ENCODE results near the gene FRZB.
A peak's percentile ranks its signal among the peaks of the same experiment; 100 is the strongest.
"Not testable (repeated sequence)": the region's sequence is repeated elsewhere in the genome, so short reads cannot be mapped to it uniquely, and the experiment has no call there.

FRZB gene

GRCh38 chr2:182866461-182867406, at the start of gene FRZB:
FRZB (minus strand) TSS chr2:182866637; CDS start chr2:182866552, 85 bp downstream.
- DNase-seq = peak; percentile 8

GRCh38 chr2:182915369-182916326, 49.2 kb upstream of the FRZB start:
- DNase-seq = no peak

GRCh38 chr2:182914852-182915251, 48.4 kb upstream of the FRZB start:
- DNase-seq = no peak

- no peak for DNase-seq
Observed at GRCh38 chr2:182913064-182913463, 46.6 kb upstream of the FRZB start.

GRCh38 chr2:182912518-182912915, 46.1 kb upstream of the FRZB start:
- DNase-seq = no peak

- DNase-seq = no peak
Observed at GRCh38 chr2:182911813-182912517, 45.5 kb upstream of the FRZB start.

- no peak for DNase-seq
Observed at GRCh38 chr2:182910965-182911364, 44.5 kb upstream of the FRZB start.

GRCh38 chr2:182907081-182907830, 40.8 kb upstream of the FRZB start:
- no peak for DNase-seq

GRCh38 chr2:182906454-182906853, 40.0 kb upstream of the FRZB start:
- DNase-seq = no peak

GRCh38 chr2:182904844-182905243, 38.4 kb upstream of the FRZB start:
- DNase-seq = no peak

- DNase-seq = no peak
Observed at GRCh38 chr2:182903566-182903965, 37.1 kb upstream of the FRZB start.

GRCh38 chr2:182901748-182902147, 35.3 kb upstream of the FRZB start:
- DNase-seq = no peak

- DNase-seq = no peak
Observed at GRCh38 chr2:182898718-182899117, 32.3 kb upstream of the FRZB start.

GRCh38 chr2:182897137-182897536, 30.7 kb upstream of the FRZB start:
- DNase-seq = no peak

GRCh38 chr2:182895798-182896197, 29.4 kb upstream of the FRZB start:
- no peak for DNase-seq

- DNase-seq = no peak
Observed at GRCh38 chr2:182895169-182895568, 28.7 kb upstream of the FRZB start.

GRCh38 chr2:182894174-182894573, 27.7 kb upstream of the FRZB start:
- no peak for DNase-seq

GRCh38 chr2:182893666-182894065, 27.2 kb upstream of the FRZB start:
- no peak for DNase-seq

GRCh38 chr2:182893035-182893434, 26.6 kb upstream of the FRZB start:
- DNase-seq = not testable (repeated sequence)

- DNase-seq = no peak
Observed at GRCh38 chr2:182891611-182892010, 25.2 kb upstream of the FRZB start.

- DNase-seq = no peak
Observed at GRCh38 chr2:182890773-182891378, 24.4 kb upstream of the FRZB start.

GRCh38 chr2:182890305-182890704, 23.9 kb upstream of the FRZB start:
- no peak for DNase-seq
